T-cell (primary cell): Measurements from ENCODE around the gene ATP2C2. TPM values are rescaled to one million over a fixed set of nuclear protein-coding genes. Genes with fewer than 3 reads are reported as not detected.

Experiments used
- ATAC-seq, 4 experiments: fragments of 200-7000 bp in 3 of 4; fragments of 150-1000 bp in 1 of 4; cut with Tn5 transposase; replicated peaks in 1 of 4; 1 replicate in 3 of 4; 2 replicates in 1 of 4; pipeline ENCODE4 v1.10.0; 2021; ENCODE audit warnings: moderate library complexity in 3 of 4, mild to moderate bottlenecking in 2 of 4, moderate number of reproducible peaks in 1 of 4
- CTCF ChIA-PET, 2 donors: fragments of 300-600 bp; sonication (Branson Sonifier 250); formaldehyde crosslinking; loops; one replicate each; lab custom pipeline; 2022; ENCODE audit warnings: antibody characterized with exemption in 2 of 2; lab: Charles Lee
- POLR2A ChIA-PET, 2 donors: fragments of 300-600 bp; sonication (Branson Sonifier 250); formaldehyde crosslinking; loops; one replicate each; lab custom pipeline; 2022; ENCODE audit warnings: antibody characterized with exemption in 2 of 2; lab: Charles Lee
- DNase-seq, 35 experiments: peaks; one replicate each; pipeline versions ENCODE4 v3.0.0 to v3.0.0-alpha.2; 2013 to 2023
- H3K27ac ChIP-seq: one replicate; pipeline ENCODE4 v1.5.1; 2013; ENCODE audit warnings: low read length
- H3K27me3 ChIP-seq, 2 experiments: replicated peaks in 1 of 2; 1 replicate in 1 of 2; 2 replicates in 1 of 2; pipeline versions ENCODE4 v1.6.1 to v1.7.0; 2013; ENCODE audit warnings: low read length in 1 of 2, mixed read lengths in 1 of 2; ENCODE audit not compliant: control insufficient read depth in 2 of 2, insufficient read depth in 2 of 2; ENCODE audit errors: extremely low read depth in 1 of 2
- H3K36me3 ChIP-seq, 2 donors: 1 replicate in 1 of 2; 2 replicates in 1 of 2; pipeline versions ENCODE4 v1.6.1 to v1.7.0; 2013; ENCODE audit warnings: low read length in 1 of 2; ENCODE audit not compliant: control insufficient read depth in 2 of 2, insufficient read depth in 1 of 2; ENCODE audit errors: extremely low read depth in 1 of 2
- H3K4me1 ChIP-seq, 2 experiments: 1 replicate in 1 of 2; 2 replicates in 1 of 2; pipeline versions ENCODE4 v1.6.1 to v1.7.0; 2013; ENCODE audit warnings: low read length in 2 of 2, mixed read lengths in 1 of 2; ENCODE audit not compliant: insufficient read depth in 2 of 2, control insufficient read depth in 1 of 2; ENCODE audit errors: extremely low read depth in 1 of 2
- H3K4me3 ChIP-seq, 2 donors: 1 replicate in 1 of 2; 2 replicates in 1 of 2; pipeline versions ENCODE4 v1.5.1 to v1.7.0; 2013; ENCODE audit warnings: mild to moderate bottlenecking in 2 of 2, low read length in 1 of 2, moderate library complexity in 1 of 2; ENCODE audit not compliant: control insufficient read depth in 1 of 2; ENCODE audit errors: extremely low read depth in 1 of 2
- H3K9me3 ChIP-seq: 2 replicates; pipeline ENCODE4 v1.7.0; 2013
- H3K27ac Mint-ChIP-seq, 2 donors: one replicate each; pipeline ENCODE4 v1.8.0; 2020 to 2021; ENCODE audit warnings: mild to moderate bottlenecking in 2 of 2, mixed read lengths in 2 of 2
- H3K27me3 Mint-ChIP-seq, 2 donors: one replicate each; pipeline ENCODE4 v1.8.0; 2021 to 2022; ENCODE audit warnings: mixed read lengths in 2 of 2
- H3K36me3 Mint-ChIP-seq: one replicate; pipeline ENCODE4 v1.8.0; 2021; ENCODE audit warnings: mixed read lengths
- H3K4me1 Mint-ChIP-seq, 3 donors: one replicate each; pipeline ENCODE4 v1.8.0; 2020 to 2022; ENCODE audit warnings: mixed read lengths in 3 of 3, mild to moderate bottlenecking in 1 of 3
- H3K4me3 Mint-ChIP-seq, 3 donors: one replicate each; pipeline ENCODE4 v1.8.0; 2020 to 2022; ENCODE audit warnings: mild to moderate bottlenecking in 3 of 3, mixed read lengths in 3 of 3, moderate library complexity in 3 of 3
- H3K9me3 Mint-ChIP-seq, 3 donors: one replicate each; pipeline ENCODE4 v1.8.0; 2020 to 2022; ENCODE audit warnings: mixed read lengths in 3 of 3
- WGBS: methylation state at CpG from one replicate; pipeline ENCODE4 v1.1.5; 2013; ENCODE audit warnings: missing lambda C conversion rate; ENCODE audit not compliant: insufficient coverage; 5-methylcytosine and 5-hydroxymethylcytosine counted together
- total RNA-seq, 35 experiments: library from RNA in 6 of 35; stranded (reverse) in 6 of 35; fragments of 120-200 nt in 1 of 35; gene quantifications; one replicate each; pipeline versions ENCODE4 v1.2.1 to v1.2.4 and lab custom pipeline; 2013 to 2026

Gene ATP2C2
- total RNA-seq, 5 donors from 2014 or later (not counting 1 experiment from before 2014, with no cell fraction given): not detected

GRCh38 chr16:84410361-84411138, 42.2 kb downstream of the ATP2C2 start:
- H3K36me3 ChIP-seq: no peaks in the 10 kb centered on the region
- H3K27ac Mint-ChIP-seq: no peak overlapping the region
- H3K4me1 ChIP-seq: no peaks in the 10 kb centered on the region
- peaks cover 23 to 25% of the 10 kb centered on the region in 2 donors for H3K27me3 Mint-ChIP-seq
- H3K27ac ChIP-seq: no peak overlapping the region
- H3K36me3 Mint-ChIP-seq: no peaks in the 10 kb centered on the region
- ATAC-seq (no peak), DNase-seq (no peak)
- WGBS: 68% methylated on average over 11 of the region's 11 CpGs
- H3K9me3 Mint-ChIP-seq: no peaks in the 10 kb centered on the region
- H3K27me3 ChIP-seq: peaks cover 0 to 41% of the 10 kb centered on the region in 2 experiments
- H3K9me3 ChIP-seq: no peaks in the 10 kb centered on the region
- H3K4me3 Mint-ChIP-seq: no peak overlapping the region
- no peak overlapping the region for H3K4me3 ChIP-seq
- no peaks in the 10 kb centered on the region for H3K4me1 Mint-ChIP-seq
- ChIA-PET POLR2A (interaction anchor here in 1 of 2 donors (0.5 kb wide), 1 partner anchor 1842 kb away, joined by 6 read pairs; no protein-coding TSS in a partner anchor), CTCF (no interaction called here)

- no peak overlapping the region for H3K4me3 Mint-ChIP-seq
- no peaks in the 10 kb centered on the region for H3K36me3 Mint-ChIP-seq
- no peak overlapping the region for H3K27ac Mint-ChIP-seq
- no peak for DNase-seq
- H3K9me3 Mint-ChIP-seq: no peaks in the 10 kb centered on the region
- 77% methylated on average over 2 of the region's 2 CpGs for WGBS
- Histone ChIP-seq H3K4me3 (no peak overlapping the region), H3K27me3 (peaks cover 0 to 33% of the 10 kb centered on the region in 2 experiments), H3K36me3 (no peaks in the 10 kb centered on the region), H3K9me3 (no peaks in the 10 kb centered on the region), H3K27ac (no peak overlapping the region), H3K4me1 (no peaks in the 10 kb centered on the region)
- CTCF ChIA-PET: interaction anchor here in 1 of 2 donors (1.0 kb wide), 1 partner anchor 13 kb away, joined by 3 read pairs; no protein-coding TSS in a partner anchor
- peaks cover 11 to 27% of the 10 kb centered on the region in 2 donors for H3K27me3 Mint-ChIP-seq
- no peak for ATAC-seq
- no peaks in the 10 kb centered on the region for H3K4me1 Mint-ChIP-seq
- POLR2A ChIA-PET: no interaction called here
These were observed 43.4 kb downstream of the ATP2C2 start for GRCh38 chr16:84411768-84412167.

GRCh38 chr16:84412262-84412661, 43.9 kb downstream of the ATP2C2 start:
- Histone ChIP-seq H3K9me3 (no peaks in the 10 kb centered on the region), H3K4me3 (no peak overlapping the region), H3K36me3 (no peaks in the 10 kb centered on the region), H3K27me3 (peaks cover 0 to 33% of the 10 kb centered on the region in 2 experiments), H3K4me1 (no peaks in the 10 kb centered on the region), H3K27ac (no peak overlapping the region)
- POLR2A ChIA-PET: no interaction called here
- ATAC-seq (no peak), DNase-seq (no peak)
- Mint-ChIP-seq H3K27me3 (peaks cover 6 to 23% of the 10 kb centered on the region in 2 donors), H3K36me3 (no peaks in the 10 kb centered on the region), H3K4me1 (no peaks in the 10 kb centered on the region), H3K9me3 (no peaks in the 10 kb centered on the region), H3K4me3 (no peak overlapping the region), H3K27ac (no peak overlapping the region)
- 92% methylated on average over 11 of the region's 11 CpGs for WGBS
- CTCF ChIA-PET: interaction anchor here in 1 of 2 donors (1.0 kb wide), 1 partner anchor 12 kb away, joined by 3 read pairs; no protein-coding TSS in a partner anchor

- Histone ChIP-seq H3K36me3 (no peaks in the 10 kb centered on the region), H3K27me3 (peaks cover 0 to 32% of the 10 kb centered on the region in 2 experiments), H3K4me1 (no peaks in the 10 kb centered on the region), H3K4me3 (no peak overlapping the region), H3K27ac (no peak overlapping the region), H3K9me3 (no peaks in the 10 kb centered on the region)
- Mint-ChIP-seq H3K27ac (no peak overlapping the region), H3K4me1 (no peaks in the 10 kb centered on the region), H3K4me3 (no peak overlapping the region), H3K27me3 (peaks cover 5 to 19% of the 10 kb centered on the region in 2 donors), H3K9me3 (no peaks in the 10 kb centered on the region), H3K36me3 (no peaks in the 10 kb centered on the region)
- ChIA-PET CTCF (no interaction called here), POLR2A (no interaction called here)
- no peak for ATAC-seq
- 92% methylated on average over 18 of the region's 22 CpGs for WGBS
- DNase-seq: no peak
These were observed 45.1 kb downstream of the ATP2C2 start for GRCh38 chr16:84413244-84414004.

GRCh38 chr16:84414789-84415326, 46.5 kb downstream of the ATP2C2 start:
- Mint-ChIP-seq H3K27ac (no peak overlapping the region), H3K36me3 (no peaks in the 10 kb centered on the region), H3K27me3 (peaks cover 6 to 23% of the 10 kb centered on the region in 2 donors), H3K4me3 (no peak overlapping the region), H3K9me3 (no peaks in the 10 kb centered on the region), H3K4me1 (no peaks in the 10 kb centered on the region)
- DNase-seq: no peak
- ChIA-PET CTCF (no interaction called here), POLR2A (no interaction called here)
- no peak for ATAC-seq
- H3K4me3 ChIP-seq: no peak overlapping the region
- no peak overlapping the region for H3K27ac ChIP-seq
- H3K9me3 ChIP-seq: no peaks in the 10 kb centered on the region
- H3K4me1 ChIP-seq: no peaks in the 10 kb centered on the region
- WGBS: 68% methylated on average over 11 of the region's 12 CpGs
- H3K27me3 ChIP-seq: peaks cover 0 to 29% of the 10 kb centered on the region in 2 experiments
- no peaks in the 10 kb centered on the region for H3K36me3 ChIP-seq
